HG03060 (cell line): Measurements from ENCODE around the gene ERICH6B.

ENCODE experiments used
- ATAC-seq: cut with Tn5 transposase; IDR thresholded peaks from one replicate; pipeline ENCODE4 v1.9.1; 2021; ENCODE audit warnings: low read depth, moderate number of reproducible peaks; ENCODE audit not compliant: unreplicated experiment

ERICH6B gene

DNA sequence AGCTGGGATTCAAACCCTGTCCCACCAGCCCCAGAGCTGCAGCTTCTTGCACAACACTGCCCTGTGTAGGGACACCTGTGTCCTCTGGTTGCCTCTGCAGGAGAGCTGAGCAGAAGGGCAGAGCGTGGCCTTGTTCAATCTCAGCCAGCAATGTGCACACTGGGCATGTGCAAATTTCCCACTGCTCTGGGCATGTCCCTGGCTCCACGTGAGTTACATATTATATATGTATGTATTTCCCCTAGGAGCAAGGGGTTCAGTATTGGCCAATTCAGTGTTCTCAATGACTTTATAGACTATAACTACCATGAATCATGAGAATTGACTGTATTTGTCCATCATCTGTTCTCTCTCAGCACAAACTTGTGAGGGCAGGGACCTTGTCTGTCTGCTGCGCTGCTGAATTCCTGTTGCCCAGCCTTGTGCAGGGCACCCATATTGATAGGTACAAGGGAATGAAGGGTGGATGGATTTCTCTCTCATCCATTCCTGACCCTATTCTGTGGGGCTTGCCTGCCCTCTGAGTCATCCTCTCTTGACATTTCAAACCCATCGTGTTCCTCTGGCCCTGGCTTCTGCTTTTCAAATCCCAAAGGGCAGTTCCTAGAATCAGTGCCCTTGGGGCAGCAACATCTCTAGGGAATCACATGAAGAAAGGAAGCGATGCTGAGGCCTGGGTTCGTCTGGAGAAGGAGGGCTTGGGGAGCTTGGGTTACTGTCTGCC, 69.7 kb downstream of the ERICH6B start:
- ATAC-seq: no peak

DNA sequence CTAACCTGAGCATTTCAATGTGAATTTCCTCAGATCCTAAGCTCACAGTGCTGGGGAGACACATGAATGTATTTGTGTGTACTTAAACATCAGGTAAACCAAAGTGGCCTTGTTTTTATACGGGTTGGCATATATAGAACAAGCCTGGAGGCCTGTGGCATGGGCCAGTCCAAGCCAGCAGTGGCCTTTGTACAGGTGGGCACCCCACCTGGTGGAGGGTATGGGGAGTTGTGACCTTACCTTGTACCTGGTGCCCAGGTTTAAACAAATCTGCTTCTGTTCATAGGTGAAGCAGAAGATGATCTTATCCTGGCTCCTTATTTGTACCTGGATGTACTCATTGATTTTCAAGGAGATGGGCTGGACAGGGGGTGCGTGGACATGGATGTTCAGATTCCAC, 71.0 kb downstream of the ERICH6B start:
- no peak for ATAC-seq

DNA sequence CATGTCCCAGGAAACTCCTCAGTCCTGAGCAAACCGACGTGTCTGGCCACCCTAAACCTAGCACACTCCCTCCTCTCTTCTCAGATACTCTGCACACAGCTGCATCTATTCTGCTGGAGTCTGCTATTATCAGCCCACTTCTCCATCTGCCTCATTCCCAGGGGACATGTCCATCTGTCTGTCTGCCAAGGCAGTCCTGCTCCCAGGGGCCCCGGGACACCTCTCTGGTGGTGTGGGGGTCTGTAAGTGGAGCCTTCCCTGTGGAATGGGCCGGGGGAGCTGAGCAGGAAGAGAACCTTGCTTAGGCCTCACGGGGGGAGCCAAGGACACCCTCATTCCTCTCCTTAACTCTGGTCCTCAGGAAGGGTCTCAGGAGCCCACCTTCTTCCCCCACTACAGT, 72.7 kb downstream of the ERICH6B start:
- ATAC-seq: no peak

DNA sequence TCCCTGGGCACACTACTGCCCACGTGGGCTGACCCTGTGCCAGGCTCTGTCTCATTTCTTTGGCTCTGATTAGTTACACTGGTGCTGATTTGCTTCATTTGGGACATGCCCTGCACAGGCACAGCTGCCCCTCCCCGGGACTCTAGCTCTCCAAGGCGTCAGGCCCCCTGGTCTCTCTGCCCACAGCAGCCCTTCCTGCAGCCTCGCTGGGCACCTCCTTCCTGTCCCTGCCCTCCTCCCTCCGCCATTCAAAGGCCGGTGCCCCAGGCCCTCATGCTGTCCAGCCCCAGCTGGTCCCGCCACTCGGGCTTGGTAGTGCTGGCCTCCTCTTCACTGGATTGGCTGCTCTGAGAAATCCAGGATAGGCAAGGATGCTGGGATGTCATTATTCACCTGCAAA, 73.1 kb downstream of the ERICH6B start:
- no peak for ATAC-seq

GRCh38 chr13:45541806-45542205, 73.7 kb downstream of the ERICH6B start:
- ATAC-seq: no peak

DNA sequence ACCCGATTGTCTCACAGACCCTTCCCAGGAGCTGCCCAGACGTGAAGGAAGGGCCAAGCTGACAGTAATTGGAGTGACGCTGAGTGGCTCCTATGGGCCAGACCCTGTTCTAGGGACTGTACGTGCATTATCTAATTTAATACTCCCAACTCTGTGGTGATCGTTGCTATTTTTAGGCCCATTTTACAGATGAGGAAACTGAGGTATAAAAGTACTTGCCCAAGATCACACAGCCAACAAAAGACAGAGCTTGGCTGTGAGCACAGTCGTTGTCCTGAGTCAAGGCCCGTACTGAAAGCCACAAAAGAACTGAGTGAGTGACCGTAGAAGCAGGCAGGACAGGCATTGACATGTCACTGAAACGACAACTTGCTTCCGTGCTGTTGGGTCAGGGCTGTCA, 74.7 kb downstream of the ERICH6B start:
- ATAC-seq: no peak

DNA sequence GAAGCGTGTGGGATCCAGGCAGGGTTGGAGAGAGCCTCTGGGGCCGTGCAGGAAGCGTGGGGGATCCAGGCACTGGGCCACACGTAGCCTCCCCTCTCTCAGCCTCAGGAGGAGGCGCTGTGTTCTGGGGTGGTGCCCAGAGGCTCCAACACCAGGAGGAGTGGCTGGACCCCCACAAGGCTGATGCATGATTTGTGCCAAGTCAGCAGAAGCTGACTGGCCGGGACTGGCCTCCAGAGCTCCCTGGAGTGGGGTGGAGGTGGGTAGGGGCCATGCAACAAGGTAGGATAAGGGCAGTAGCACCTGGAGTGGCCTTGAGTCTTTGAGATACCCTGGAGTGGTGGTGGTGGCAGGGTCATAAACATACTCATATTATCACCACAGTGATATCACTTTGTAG, 75.3 kb downstream of the ERICH6B start:
- no peak for ATAC-seq

- ATAC-seq: no peak
Observed at GRCh38 chr13:45538382-45538781, 77.2 kb downstream of the ERICH6B start.

GRCh38 chr13:45537516-45537915, 78.0 kb downstream of the ERICH6B start:
- no peak for ATAC-seq

GRCh38 chr13:45536224-45536623, 79.3 kb downstream of the ERICH6B start:
- ATAC-seq: no peak

DNA sequence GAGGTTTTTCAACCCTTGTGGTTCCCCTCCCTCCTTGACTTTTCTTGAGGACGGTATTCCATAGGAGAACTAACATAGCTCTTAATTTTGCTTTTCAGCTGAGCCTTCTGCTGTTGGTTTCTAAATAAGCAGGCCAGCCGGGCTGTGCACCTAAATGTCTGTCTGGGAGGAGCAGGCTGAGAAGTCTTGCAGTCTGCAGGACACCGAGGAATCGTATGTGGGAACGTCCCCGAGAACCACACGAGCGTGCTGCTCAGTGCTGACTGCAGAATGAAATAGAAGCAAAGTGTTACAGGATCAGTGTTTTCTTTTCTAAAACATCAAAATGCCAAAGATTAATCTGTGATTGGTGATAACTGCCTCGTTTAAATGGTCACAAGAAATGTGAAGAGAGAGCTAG, 80.9 kb downstream of the ERICH6B start:
- ATAC-seq: no peak

DNA sequence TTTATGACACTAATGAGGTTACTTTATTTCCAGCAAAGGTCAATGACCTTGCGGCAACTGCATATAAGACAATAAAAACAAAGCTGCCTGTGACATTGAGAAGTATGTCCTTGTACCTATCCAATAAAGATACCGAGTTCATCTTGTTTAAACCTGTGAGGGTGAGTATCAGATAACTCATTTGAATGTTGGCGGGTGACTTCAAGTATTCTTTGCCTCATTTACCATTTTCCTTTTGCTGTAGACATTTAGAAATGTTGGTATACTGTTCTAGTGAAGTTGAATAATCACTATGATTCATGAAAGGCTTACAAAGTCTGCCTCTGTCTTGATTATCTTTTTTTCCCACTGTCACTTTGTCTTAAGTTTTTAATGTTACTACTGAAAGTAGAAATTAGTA, 85.8 kb downstream of the ERICH6B start:
- no peak for ATAC-seq

- ATAC-seq: no peak
Observed at GRCh38 chr13:45527699-45528462, 87.7 kb downstream of the ERICH6B start.

GRCh38 chr13:45522571-45522970, 93.0 kb downstream of the ERICH6B start:
- ATAC-seq: no peak

DNA sequence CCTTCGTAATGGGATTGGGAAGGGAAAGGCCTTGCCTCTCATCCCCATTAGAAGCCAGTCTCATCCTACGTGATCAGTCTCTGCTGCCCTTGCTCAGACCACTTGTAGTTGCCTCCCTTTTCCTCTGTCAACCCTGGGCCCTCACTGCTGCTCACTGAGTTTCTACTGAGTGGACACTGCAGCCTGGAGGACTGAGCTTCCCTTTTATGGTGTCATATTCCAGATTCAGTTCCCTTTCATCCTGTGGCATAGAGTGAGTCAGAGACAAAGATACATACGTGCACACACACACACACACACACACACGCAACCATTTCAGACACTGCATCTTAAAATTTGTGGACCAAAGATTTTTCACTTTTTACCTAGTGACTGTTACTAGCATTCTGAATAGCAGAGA, 94.2 kb downstream of the ERICH6B start:
- ATAC-seq: no peak

GRCh38 chr13:45519493-45519892, 96.0 kb downstream of the ERICH6B start:
- ATAC-seq: no peak

DNA sequence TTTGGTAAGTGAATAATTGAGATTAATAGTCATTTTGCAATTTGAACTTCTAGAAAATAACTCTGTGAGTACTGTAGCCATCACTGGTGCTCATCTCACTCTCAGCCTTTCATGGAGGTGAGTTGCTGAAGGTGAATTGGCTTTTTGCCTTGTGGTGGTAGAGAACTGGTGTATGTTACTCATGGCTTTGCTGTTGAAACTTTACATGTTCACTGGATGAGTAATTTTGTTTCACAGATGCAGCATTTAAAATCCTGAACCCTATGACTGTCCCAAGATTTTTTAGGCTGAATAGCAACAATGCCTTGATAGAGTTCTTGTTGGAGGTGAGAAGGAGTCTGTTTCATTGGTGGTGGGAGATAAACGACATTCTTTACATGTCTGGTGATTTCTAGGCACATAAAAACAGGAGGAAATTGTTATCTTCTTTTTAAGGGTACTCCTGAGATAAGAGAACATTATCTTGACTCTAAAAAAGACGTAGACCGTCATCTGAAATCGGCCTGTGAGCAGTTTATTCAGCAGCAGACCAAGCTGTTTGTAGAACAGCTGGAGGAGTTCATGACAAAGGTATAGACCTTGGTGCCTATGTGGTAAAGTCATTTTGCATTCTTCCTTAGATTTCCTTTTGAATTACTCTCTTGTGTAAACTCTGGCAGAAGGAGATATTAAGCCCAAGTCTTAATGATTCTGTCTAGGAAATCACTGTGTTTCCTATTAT, 96.9 kb downstream of the ERICH6B start:
- ATAC-seq: no peak

DNA sequence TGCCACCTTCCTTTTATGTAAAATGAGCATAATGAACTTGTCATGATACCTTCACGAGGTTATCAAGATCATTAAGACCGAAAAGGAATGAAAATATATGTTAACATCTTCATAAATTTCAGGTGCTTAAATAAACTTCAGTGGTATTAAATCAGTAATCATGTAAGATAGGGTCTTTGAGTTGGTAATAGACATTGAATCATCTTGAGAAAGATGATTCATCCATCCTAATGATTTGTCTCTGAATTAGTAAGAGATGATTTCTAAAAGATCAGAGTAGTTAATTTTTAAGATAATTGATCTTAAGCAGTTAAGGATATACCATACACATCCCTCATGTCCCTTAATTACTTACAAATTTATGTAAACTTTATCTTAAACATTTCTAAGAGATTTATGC, 98.8 kb downstream of the ERICH6B start:
- ATAC-seq: no peak

DNA sequence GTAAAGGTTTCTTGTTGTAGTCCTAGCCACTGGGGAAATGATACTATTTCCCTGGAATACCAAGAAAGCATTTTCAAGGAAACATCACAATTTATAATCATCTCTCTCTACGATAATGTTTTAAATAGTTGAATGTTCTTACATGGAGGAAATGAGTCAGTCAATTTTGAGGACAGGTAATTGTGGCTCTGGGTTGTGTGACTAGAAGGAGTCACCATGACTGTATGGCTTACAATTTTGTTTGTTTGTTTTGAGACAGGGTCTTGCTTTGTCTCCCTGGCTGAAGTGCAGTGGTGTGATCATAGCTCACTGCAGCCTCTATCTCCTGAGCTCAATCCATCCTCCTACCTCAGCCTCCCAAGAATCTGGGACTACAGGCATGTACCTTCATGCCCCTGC, 103.4 kb downstream of the ERICH6B start:
- ATAC-seq: no peak

DNA sequence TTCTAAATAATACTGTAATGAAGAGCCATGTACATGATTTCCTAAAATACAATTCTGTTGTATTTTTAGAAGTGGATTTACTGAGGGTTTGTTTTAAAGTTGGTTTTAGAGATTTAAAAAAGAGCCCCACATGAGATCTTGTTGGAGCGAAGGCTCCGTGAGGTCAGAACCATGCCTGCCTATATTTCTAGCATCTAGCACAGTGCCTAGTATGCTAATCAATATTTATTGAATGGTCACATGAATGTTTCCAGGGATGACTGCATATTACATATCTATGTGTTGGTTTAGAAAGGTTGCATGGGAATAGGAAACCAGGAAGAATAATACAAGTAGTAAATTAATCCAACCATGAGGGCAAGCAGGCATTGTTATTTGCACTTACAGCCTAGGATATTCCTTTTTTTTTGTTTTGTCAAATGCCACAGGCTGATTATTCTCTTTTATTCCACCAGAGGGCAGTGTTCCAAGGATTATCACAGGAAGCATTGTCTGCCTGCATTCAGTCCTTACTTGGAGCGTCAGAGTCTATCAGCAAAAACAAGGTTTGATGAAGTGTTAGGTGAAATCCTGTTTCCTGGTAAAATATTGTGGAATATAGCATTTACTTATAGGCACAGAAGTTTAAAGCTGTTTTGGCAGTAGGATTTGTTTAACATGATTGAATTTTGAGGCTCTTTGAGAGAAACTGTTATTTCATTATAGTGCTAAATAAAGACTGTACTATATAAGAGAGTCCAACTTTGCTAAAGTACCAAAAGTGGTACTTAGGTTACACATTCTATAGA, 104.0 kb downstream of the ERICH6B start:
- ATAC-seq: no peak

DNA sequence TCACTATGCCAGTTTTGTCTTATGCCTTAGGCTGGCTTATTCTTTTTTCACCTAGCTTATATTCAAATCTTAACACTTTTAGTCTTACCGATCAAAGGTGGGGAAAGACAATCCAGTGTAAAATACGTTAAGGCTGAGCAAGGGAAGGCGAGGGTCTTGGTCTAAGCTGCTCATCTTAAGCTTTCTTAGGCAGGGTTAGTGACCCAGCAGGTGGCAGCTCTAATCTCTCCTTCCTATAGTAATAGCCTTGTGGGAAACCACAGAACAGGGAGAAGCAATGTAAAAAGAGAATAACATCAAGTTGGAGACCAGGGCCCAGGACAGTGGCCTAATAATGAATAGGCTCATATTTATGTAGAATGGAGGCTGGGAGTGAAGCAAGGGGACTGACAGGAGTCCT, 104.9 kb downstream of the ERICH6B start:
- no peak for ATAC-seq
